NCI-H2196 treated with DMSO at 0.1 percent for 48 hours (cell line): ENCODE data around the gene RNF123.

Source experiments
- DNase-seq: peaks from one replicate; lab custom pipeline; 2025; ENCODE audit not compliant: unreplicated experiment; lab: John Stamatoyannopoulos, UW

RNF123 gene

DNA sequence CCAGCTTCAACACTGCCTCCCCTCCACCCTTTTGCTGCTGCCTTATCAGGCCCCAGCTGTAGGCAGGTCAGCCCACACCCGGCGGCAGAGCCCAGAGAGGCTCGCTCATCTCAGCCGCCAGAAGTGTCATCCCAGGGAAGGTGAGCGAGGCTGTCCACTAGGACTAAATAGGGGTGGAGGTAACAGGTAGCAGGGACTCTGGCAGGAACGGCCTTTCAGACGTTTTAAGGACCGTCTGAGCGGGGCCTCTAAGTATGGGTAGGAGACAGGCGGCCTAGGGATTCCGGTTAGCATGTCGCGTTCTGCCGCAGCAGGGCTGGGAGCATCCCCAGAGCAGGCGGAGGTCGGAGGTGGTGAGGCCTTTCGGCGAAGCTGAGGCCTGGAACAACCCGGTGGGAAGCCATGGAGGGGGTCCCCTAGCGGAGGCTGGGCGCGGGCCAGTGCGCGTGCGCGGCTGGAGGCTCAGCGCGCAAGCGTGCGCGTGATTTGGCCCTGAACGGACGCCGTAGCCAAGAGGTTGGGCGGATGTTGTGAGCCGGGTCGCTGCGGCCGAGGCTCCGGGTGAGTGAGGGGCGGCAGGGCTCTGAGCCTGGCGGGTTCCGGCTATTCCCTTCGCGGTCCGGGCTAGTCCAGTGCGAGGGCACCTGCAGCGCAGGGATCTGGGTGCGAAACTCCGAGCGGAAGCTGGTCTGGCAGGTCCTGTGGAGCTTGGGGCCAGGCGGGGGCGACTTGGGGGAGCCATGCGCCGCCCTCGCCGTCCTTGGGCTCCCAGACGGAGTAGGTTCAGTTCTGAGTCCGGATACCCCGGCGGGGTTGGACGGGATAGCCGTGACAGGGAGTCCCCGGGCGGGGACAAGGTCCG lies at the start of gene RNF123, which contains the start of gene MST1:
Gene RNF123 (plus strand): TSS at position 512 of the 862 bp plus-strand sequence. CDS start 1,609 bp downstream, outside the sequence.
Gene MST1 (minus strand): TSS at position 429 of the 862 bp plus-strand sequence. CDS start 783 bp downstream, outside the sequence.
- DNase-seq = no peak

GRCh38 chr3:49641292-49641691 lies 48.1 kb upstream of the RNF123 start:
- no peak for DNase-seq

DNA sequence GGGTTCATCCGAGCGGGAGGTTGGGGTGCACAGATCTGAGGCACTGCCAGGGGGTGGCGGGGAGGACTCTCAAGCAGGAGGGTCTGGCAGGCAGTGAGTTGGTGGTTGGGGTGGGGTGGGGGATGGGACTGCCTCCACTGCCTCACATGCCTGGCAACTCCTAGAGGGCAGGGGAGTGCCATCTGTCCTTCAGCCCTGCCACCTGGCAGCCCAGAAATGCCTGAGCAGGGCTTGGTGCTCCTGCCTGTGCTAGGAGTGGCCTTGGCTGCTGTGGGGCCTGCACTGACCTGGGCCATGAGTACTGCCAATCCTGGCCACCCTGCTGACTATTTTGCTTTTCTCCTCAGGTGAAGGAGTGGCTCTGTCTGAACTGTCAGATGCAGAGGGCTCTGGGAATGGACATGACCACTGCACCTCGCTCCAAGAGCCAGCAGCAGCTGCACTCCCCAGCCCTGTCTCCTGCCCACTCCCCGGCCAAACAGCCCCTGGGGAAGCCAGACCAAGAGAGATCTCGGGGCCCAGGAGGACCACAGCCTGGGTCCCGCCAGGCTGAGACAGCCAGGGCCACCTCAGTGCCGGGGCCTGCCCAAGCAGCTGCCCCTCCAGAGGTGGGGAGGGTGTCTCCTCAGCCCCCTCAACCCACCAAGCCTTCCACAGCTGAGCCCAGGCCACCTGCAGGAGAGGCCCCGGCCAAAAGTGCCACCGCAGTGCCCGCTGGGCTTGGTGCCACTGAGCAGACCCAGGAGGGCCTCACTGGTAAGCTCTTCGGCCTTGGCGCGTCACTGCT lies 47.2 kb upstream of the RNF123 start:
- DNase-seq = no peak

GRCh38 chr3:49642708-49643145 lies 46.6 kb upstream of the RNF123 start:
- no peak for DNase-seq

GRCh38 chr3:49644684-49645083 lies 44.7 kb upstream of the RNF123 start:
- no peak for DNase-seq

GRCh38 chr3:49646236-49646635 lies 43.1 kb upstream of the RNF123 start:
- no peak for DNase-seq

- DNase-seq = no peak
Observed at GRCh38 chr3:49647741-49648140, 41.6 kb upstream of the RNF123 start.

DNA sequence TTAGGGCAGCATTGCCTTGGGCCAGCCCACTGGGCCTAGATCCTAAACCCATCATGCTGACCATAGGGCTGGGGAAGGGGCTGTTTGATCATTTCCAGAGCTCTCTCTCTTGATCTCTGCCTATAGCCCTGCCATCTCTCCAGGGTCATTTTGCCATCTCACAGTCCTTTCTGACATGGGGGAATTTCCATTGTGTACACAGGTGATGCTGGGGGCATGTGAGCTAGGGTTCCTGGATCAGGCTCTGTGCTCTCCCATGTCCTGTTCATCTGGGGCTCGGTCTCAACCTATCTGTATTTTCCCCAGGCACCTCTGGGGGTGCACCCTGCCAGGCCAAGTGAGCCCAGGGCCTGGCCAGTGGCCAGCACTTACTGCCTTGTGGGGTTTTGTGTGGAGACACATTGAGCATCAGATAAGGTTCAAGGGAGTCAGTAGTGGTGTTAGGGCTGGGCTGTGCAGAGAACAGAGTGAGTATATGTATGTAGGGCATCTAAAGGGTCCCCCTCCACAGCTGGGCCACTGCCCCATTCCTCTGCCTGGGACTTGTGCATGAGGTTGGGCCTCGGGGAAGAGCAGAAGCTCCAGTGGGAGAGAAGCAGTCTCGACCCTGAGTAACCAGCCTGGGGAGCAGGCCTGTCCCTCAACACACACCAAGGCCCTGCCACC lies 40.9 kb upstream of the RNF123 start:
- DNase-seq = no peak

- DNase-seq = no peak
Observed at GRCh38 chr3:49649576-49649975, 39.8 kb upstream of the RNF123 start.

GRCh38 chr3:49650177-49650576 lies 39.2 kb upstream of the RNF123 start:
- no peak for DNase-seq

- DNase-seq = no peak
Observed at GRCh38 chr3:49650637-49651036, 38.7 kb upstream of the RNF123 start.

- DNase-seq = no peak
Observed at GRCh38 chr3:49652218-49652902, 37.0 kb upstream of the RNF123 start.

- no peak for DNase-seq
Observed at GRCh38 chr3:49652903-49653415, 36.4 kb upstream of the RNF123 start.

DNA sequence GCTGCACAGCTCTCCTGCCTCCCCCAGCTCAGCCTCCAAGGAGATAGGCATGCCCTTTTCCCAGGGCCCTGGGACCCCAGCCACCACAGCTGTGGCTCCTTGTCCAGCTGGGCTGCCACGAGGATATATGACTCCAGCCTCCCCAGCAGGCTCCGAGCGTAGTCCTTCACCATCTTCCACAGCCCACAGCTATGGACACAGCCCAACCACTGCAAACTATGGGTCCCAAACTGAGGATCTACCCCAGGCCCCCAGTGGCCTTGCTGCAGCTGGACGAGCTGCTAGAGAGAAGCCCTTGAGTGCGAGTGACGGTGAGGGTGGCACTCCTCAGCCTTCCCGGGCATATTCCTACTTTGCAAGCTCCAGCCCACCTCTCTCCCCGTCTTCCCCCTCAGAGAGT lies 35.7 kb upstream of the RNF123 start:
- no peak for DNase-seq

DNA sequence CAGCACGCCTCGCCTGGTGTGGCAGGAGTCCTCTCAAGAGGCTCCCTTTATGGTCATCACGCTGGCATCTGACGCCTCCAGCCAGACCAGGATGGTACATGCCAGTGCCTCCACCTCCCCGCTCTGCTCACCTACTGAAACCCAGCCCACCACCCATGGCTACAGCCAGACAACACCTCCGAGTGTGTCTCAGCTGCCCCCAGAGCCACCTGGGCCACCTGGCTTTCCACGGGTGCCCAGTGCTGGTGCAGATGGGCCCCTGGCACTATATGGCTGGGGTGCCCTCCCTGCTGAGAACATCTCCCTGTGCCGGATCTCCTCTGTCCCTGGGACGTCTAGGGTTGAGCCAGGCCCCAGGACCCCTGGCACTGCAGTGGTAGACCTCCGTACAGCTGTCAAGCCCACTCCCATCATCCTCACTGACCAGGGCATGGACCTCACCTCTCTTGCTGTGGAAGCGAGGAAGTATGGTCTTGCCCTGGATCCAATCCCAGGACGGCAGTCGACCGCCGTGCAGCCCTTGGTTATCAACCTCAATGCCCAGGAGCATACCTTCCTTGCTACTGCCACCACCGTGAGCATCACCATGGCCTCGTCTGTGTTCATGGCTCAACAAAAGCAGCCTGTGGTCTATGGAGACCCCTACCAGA lies 35.1 kb upstream of the RNF123 start:
- no peak for DNase-seq

DNA sequence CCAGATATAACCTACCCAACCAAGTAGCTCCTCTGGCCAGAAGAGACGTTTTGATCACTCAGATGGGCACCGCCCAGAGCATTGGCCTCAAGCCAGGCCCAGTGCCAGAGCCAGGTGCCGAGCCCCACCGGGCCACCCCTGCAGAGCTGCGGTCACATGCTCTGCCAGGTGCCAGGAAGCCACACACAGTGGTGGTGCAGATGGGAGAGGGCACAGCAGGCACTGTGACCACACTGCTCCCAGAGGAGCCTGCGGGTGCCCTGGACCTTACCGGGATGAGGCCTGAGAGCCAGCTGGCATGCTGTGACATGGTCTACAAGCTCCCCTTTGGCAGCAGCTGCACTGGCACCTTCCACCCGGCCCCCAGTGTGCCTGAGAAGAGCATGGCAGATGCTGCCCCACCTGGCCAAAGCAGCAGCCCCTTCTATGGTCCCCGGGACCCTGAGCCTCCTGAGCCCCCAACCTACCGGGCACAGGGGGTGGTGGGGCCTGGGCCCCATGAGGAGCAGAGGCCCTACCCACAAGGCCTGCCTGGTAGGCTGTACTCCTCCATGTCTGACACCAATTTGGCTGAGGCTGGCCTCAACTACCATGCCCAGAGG lies 34.3 kb upstream of the RNF123 start:
- DNase-seq = peak; percentile 59

- no peak for DNase-seq
Observed at GRCh38 chr3:49655731-49656285, 33.5 kb upstream of the RNF123 start.

DNA sequence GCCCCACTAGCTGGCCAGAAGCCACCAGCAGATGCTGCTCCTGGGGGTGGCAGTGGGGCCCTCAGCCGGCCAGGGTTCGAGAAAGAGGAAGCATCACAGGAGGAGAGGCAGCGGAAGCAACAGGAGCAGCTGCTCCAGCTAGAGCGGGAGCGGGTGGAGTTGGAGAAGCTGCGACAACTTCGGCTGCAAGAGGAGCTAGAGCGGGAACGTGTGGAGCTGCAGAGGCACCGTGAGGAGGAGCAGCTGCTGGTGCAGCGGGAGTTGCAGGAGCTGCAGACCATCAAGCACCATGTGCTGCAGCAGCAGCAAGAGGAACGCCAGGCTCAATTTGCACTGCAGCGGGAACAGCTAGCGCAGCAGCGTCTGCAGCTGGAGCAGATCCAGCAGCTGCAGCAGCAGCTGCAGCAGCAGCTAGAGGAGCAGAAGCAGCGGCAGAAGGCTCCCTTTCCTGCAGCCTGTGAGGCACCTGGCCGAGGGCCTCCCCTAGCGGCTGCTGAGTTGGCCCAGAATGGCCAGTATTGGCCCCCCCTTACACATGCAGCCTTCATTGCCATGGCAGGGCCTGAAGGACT lies 32.7 kb upstream of the RNF123 start:
- no peak for DNase-seq
